ENCODE data around the gene B4GALT7. TPM values are rescaled to one million over a fixed set of nuclear protein-coding genes. Genes with fewer than 3 reads are reported as not detected.

Gene B4GALT7
- total RNA-seq, 2 experiments from 2014 or later = 31.1 to 33.8 TPM

- no peak overlapping the region for H3K4me3 ChIP-seq (ENCODE audit: low read length)
- Mint-ChIP-seq H3K4me3 (peak overlapping the region; percentile 43), H3K4me1 (ENCODE audit: low read depth) (peaks cover 26% of the 10 kb centered on the region), H3K9me3 (no peaks in the 10 kb centered on the region), H3K36me3 (ENCODE audit: low read depth) (peaks cover 16% of the 10 kb centered on the region), H3K27ac (peak overlapping the region; percentile 43), H3K27me3 (no peaks in the 10 kb centered on the region)
- TF ChIP-seq CTCF (IDR thresholded peaks at IDR 0.05) = no peak
- H3K4me1 ChIP-seq (ENCODE audit: insufficient read depth, low read length) = peaks cover 14% of the 10 kb centered on the region
- peaks cover 10% of the 10 kb centered on the region for H3K36me3 ChIP-seq (ENCODE audit: insufficient read depth, low read length)
- H3K27ac ChIP-seq (ENCODE audit: low read depth in 1 of 2, low read length in 2 of 2) = no peak overlapping the region
- ChIA-PET CTCF (interaction anchor here (0.7 kb wide), 1 partner anchor 14 kb away, joined by 3 read pairs; the partner anchor contains the start of gene TMED9), POLR2A (no interaction called here)
- no peaks in the 10 kb centered on the region for H3K9me3 ChIP-seq (ENCODE audit: control insufficient read depth in 1 of 2, insufficient read depth in 1 of 2, low read length in 2 of 2)
- intact Hi-C loops (cut with DNase I, micrococcal nuclease) = loop anchor here in 1 of 2 experiments (1.0 kb wide), 1 partner anchor 456 kb away; no protein-coding TSS in a partner anchor
- DNase-seq = peak in 1 of 14 experiments; percentile 18
- ATAC-seq (ENCODE audit: poor library complexity) = no peak
- H3K27me3 ChIP-seq (ENCODE audit: control insufficient read depth in 1 of 2, insufficient read depth in 2 of 2, low read length in 2 of 2) = no peaks in the 10 kb centered on the region
Observed at GRCh38 chr5:177606071-177607051, 6.4 kb downstream of the B4GALT7 start.

- Mint-ChIP-seq H3K27ac (peak overlapping the region; percentile 43), H3K9me3 (no peaks in the 10 kb centered on the region), H3K4me3 (no peak overlapping the region), H3K36me3 (ENCODE audit: low read depth) (peaks cover 16% of the 10 kb centered on the region), H3K4me1 (ENCODE audit: low read depth) (peaks cover 22% of the 10 kb centered on the region), H3K27me3 (no peaks in the 10 kb centered on the region)
- Histone ChIP-seq H3K27ac (ENCODE audit: low read depth in 1 of 2, low read length in 2 of 2) (no peak overlapping the region), H3K4me1 (ENCODE audit: insufficient read depth, low read length) (peaks cover 11% of the 10 kb centered on the region), H3K27me3 (ENCODE audit: control insufficient read depth in 1 of 2, insufficient read depth in 2 of 2, low read length in 2 of 2) (no peaks in the 10 kb centered on the region), H3K9me3 (ENCODE audit: control insufficient read depth in 1 of 2, insufficient read depth in 1 of 2, low read length in 2 of 2) (no peaks in the 10 kb centered on the region), H3K4me3 (ENCODE audit: low read length) (no peak overlapping the region), H3K36me3 (ENCODE audit: insufficient read depth, low read length) (peaks cover 10% of the 10 kb centered on the region)
- CTCF ChIA-PET = interaction anchor here (0.7 to 1.4 kb wide), 2 partner anchors 14 to 22 kb away, joined by 3 read pairs; partner anchors contain the start of gene TMED9
- POLR2A ChIA-PET = no interaction called here
- intact Hi-C loops (cut with DNase I, micrococcal nuclease) = loop anchor here in 1 of 2 experiments (1.0 kb wide), 1 partner anchor 455 kb away; no protein-coding TSS in a partner anchor
- DNase-seq (no peak), ATAC-seq (ENCODE audit: poor library complexity) (no peak)
- TF ChIP-seq CTCF (IDR thresholded peaks at IDR 0.05) = no peak
Observed at GRCh38 chr5:177607115-177607451, 7.2 kb downstream of the B4GALT7 start.

- Histone ChIP-seq H3K27ac (ENCODE audit: low read depth in 1 of 2, low read length in 2 of 2) (no peak overlapping the region), H3K4me3 (ENCODE audit: low read length) (no peak overlapping the region), H3K4me1 (ENCODE audit: insufficient read depth, low read length) (peaks cover 11% of the 10 kb centered on the region), H3K36me3 (ENCODE audit: insufficient read depth, low read length) (peaks cover 10% of the 10 kb centered on the region), H3K27me3 (ENCODE audit: control insufficient read depth in 1 of 2, insufficient read depth in 2 of 2, low read length in 2 of 2) (no peaks in the 10 kb centered on the region), H3K9me3 (ENCODE audit: control insufficient read depth in 1 of 2, insufficient read depth in 1 of 2, low read length in 2 of 2) (no peaks in the 10 kb centered on the region)
- peak; percentile 37 to 78 (median 57) for DNase-seq
- peaks cover 16% of the 10 kb centered on the region for H3K36me3 Mint-ChIP-seq (ENCODE audit: low read depth)
- no peaks in the 10 kb centered on the region for H3K27me3 Mint-ChIP-seq
- no peak overlapping the region for H3K4me3 Mint-ChIP-seq
- intact Hi-C loops (cut with DNase I, micrococcal nuclease) = loop anchor here in 1 of 2 experiments (1.0 kb wide), 1 partner anchor 455 kb away; no protein-coding TSS in a partner anchor
- no peak overlapping the region for H3K27ac Mint-ChIP-seq
- TF ChIP-seq CTCF (IDR thresholded peaks at IDR 0.05) = peak; percentile 70
- H3K9me3 Mint-ChIP-seq = no peaks in the 10 kb centered on the region
- POLR2A ChIA-PET = no interaction called here
- peak; percentile 95 for ATAC-seq (ENCODE audit: poor library complexity)
- H3K4me1 Mint-ChIP-seq (ENCODE audit: low read depth) = peaks cover 22% of the 10 kb centered on the region
- CTCF ChIA-PET = interaction anchor here (0.5 to 1.4 kb wide), 3 partner anchors 15 to 456 kb away, joined by 3 to 5 read pairs (median 3); partner anchors contain the start of gene TMED9
Observed at GRCh38 chr5:177607452-177608192, 7.7 kb downstream of the B4GALT7 start.
